Keratinocyte (primary cell): ENCODE measurements around the gene CUTA. TPM values are rescaled to one million over a fixed set of nuclear protein-coding genes. Genes with fewer than 3 reads are reported as not detected.

Source experiments
- DNase-seq: peaks from one replicate; pipeline ENCODE4 v3.0.0-alpha.2; 2011; ENCODE audit warnings: low read depth, missing footprints, low spot score
- FAIRE-seq: peaks from 2 replicates; lab custom pipeline; 2011; peaks lifted over from hg19 to GRCh38; lab: Jason Lieb, UNC
- H2AFZ ChIP-seq: 2 replicates; pipeline ENCODE4 v1.6.0; 2012; ENCODE audit warnings: low read length, control low read depth, inconsistent platforms; ENCODE audit not compliant: control insufficient read depth
- H3K27ac ChIP-seq: 2 replicates; pipeline ENCODE4 v1.5.1; 2011; ENCODE audit warnings: low read length; ENCODE audit not compliant: control insufficient read depth, insufficient read depth
- H3K27me3 ChIP-seq: 3 replicates; pipeline ENCODE4 v1.6.0; 2011; ENCODE audit warnings: low read length; ENCODE audit not compliant: control insufficient read depth, insufficient read depth; ENCODE audit errors: extremely low read depth
- H3K36me3 ChIP-seq, 2 experiments: 2 replicates in 1 of 2; 3 replicates in 1 of 2; pipeline ENCODE4 v1.5.1; 2011; ENCODE audit warnings: low read length in 2 of 2, mild to moderate bottlenecking in 1 of 2; ENCODE audit not compliant: control insufficient read depth in 2 of 2, insufficient read depth in 2 of 2; ENCODE audit errors: extremely low read depth in 1 of 2
- H3K4me1 ChIP-seq: 3 replicates; pipeline ENCODE4 v1.5.1; 2011; ENCODE audit warnings: low read length; ENCODE audit not compliant: control insufficient read depth, insufficient read depth; ENCODE audit errors: extremely low read depth
- H3K4me2 ChIP-seq: 3 replicates; pipeline ENCODE4 v1.6.0; 2011; ENCODE audit warnings: low read depth, low read length; ENCODE audit not compliant: control insufficient read depth, insufficient read depth; ENCODE audit errors: extremely low read depth
- H3K4me3 ChIP-seq, 3 experiments: fragments of 200-600 bp in 1 of 3; sonication (generic) in 1 of 3; 2 replicates in 2 of 3; 3 replicates in 1 of 3; pipeline ENCODE4 v1.5.1; 2011 to 2016; ENCODE audit warnings: low read length in 3 of 3, mild to moderate bottlenecking in 3 of 3, control low read depth in 2 of 3, inconsistent platforms in 1 of 3, low read depth in 1 of 3, mixed read lengths in 1 of 3, mixed run types in 1 of 3, moderate library complexity in 1 of 3; ENCODE audit not compliant: control insufficient read depth in 2 of 3, insufficient read depth in 2 of 3; ENCODE audit errors: extremely low read depth in 1 of 3
- H3K79me2 ChIP-seq: 2 replicates; pipeline ENCODE4 v1.6.0; 2012; ENCODE audit warnings: low read length; ENCODE audit not compliant: control insufficient read depth, insufficient read depth
- H3K9ac ChIP-seq: 3 replicates; pipeline ENCODE4 v1.6.0; 2011; ENCODE audit warnings: low read length; ENCODE audit not compliant: control insufficient read depth, insufficient read depth; ENCODE audit errors: extremely low read depth
- H3K9me1 ChIP-seq: 3 replicates; pipeline ENCODE4 v1.6.0; 2011; ENCODE audit warnings: low read length; ENCODE audit not compliant: control insufficient read depth, insufficient read depth; ENCODE audit errors: extremely low read depth
- H3K9me3 ChIP-seq: 2 replicates; pipeline ENCODE4 v1.5.1; 2012; ENCODE audit warnings: low read depth, low read length; ENCODE audit not compliant: control insufficient read depth
- H4K20me1 ChIP-seq: 3 replicates; pipeline ENCODE4 v1.6.0; 2011; ENCODE audit warnings: low read length; ENCODE audit not compliant: control insufficient read depth, insufficient read depth; ENCODE audit errors: extremely low read depth
- CTCF ChIP-seq, 3 experiments: IDR thresholded peaks in 1 of 3; conservative IDR thresholded peaks in 1 of 3; optimal IDR thresholded peaks in 1 of 3; 2 replicates in 2 of 3; 3 replicates in 1 of 3; pipeline versions ENCODE3 to v1.5.1; 2011; ENCODE audit warnings: low read length in 3 of 3, mild to moderate bottlenecking in 3 of 3, moderate library complexity in 2 of 3, control low read depth in 1 of 3, inconsistent platforms in 1 of 3; ENCODE audit not compliant: insufficient read depth in 2 of 3; ENCODE audit errors: extremely low read depth in 1 of 3
- EZH2 ChIP-seq: IDR thresholded peaks from one replicate; pipeline ENCODE4 v1.6.1; 2012; ENCODE audit warnings: inconsistent platforms, mild to moderate bottlenecking, low read length, moderate library complexity
- dilution Hi-C: fragments of 300-500 bp; cut with MboI; formaldehyde crosslinking; loops from one replicate; pipeline ENCODE4 v1.7.0; 2020; ENCODE audit warnings: low sequenced_read_pairs; ENCODE audit not compliant: extremely low pct_ligation_motif_present
- polyA plus RNA-seq, 5 experiments: library from polyadenylated mRNA; depleted of rRNA in 3 of 5; stranded (reverse) in 3 of 5; stranded (forward) in 1 of 5; unstranded in 1 of 5; fragments of >200 nt; gene quantifications; 1 replicate in 1 of 5; 2 replicates in 3 of 5; 3 replicates in 1 of 5; pipeline versions ENCODE4 v1.2.1 to v1.2.3, GENCODE V29; 2011 to 2012; ENCODE audit warnings: missing spikeins in 2 of 5, low read depth in 1 of 5, low replicate concordance in 1 of 5

Gene CUTA
- polyA plus RNA-seq, 1 donor (not counting 4 experiments of a cell fraction or from before 2014, with no cell fraction given), result 178 TPM

- H3K4me3 ChIP-seq, result no peak overlapping the region
- dilution Hi-C loops, result no loop called here
- TF ChIP-seq CTCF (optimal IDR thresholded peaks at IDR 0.05 in 1 of 3, IDR thresholded peaks at IDR 0.05 in 1 of 3, conservative IDR thresholded peaks at IDR 0.05 in 1 of 3; ENCODE audit: extremely low read depth in 1 of 3, insufficient read depth in 2 of 3, low read length in 3 of 3), result no peak
- TF ChIP-seq EZH2, result no peak
- H3K79me2 ChIP-seq, result peaks cover 24% of the 10 kb centered on the region
- FAIRE-seq (no peak), DNase-seq (no peak)
- H3K27me3 ChIP-seq, result no peaks in the 10 kb centered on the region
- H3K9ac ChIP-seq, result no peak overlapping the region
- H2AFZ ChIP-seq, result no peak overlapping the region
- H3K27ac ChIP-seq, result no peak overlapping the region
- no peaks in the 10 kb centered on the region for H3K9me1 ChIP-seq
- peaks cover 31% of the 10 kb centered on the region for H3K4me1 ChIP-seq
- H3K4me2 ChIP-seq, result no peak overlapping the region
- H3K9me3 ChIP-seq, result no peaks in the 10 kb centered on the region
- peaks cover 24 to 41% of the 10 kb centered on the region in 2 experiments for H3K36me3 ChIP-seq
- peaks cover 5% of the 10 kb centered on the region for H4K20me1 ChIP-seq
Observed at GRCh38 chr6:33413241-33414120, 4.4 kb downstream of the CUTA start.

GRCh38 chr6:33412140-33413009, 5.5 kb downstream of the CUTA start:
- H3K9me1 ChIP-seq, result no peaks in the 10 kb centered on the region
- no peak overlapping the region for H3K4me3 ChIP-seq
- H3K27ac ChIP-seq, result no peak overlapping the region
- H4K20me1 ChIP-seq, result peaks cover 5% of the 10 kb centered on the region
- dilution Hi-C loops, result no loop called here
- H3K9ac ChIP-seq, result no peak overlapping the region
- DNase-seq (no peak), FAIRE-seq (no peak)
- TF ChIP-seq EZH2 (no peak), CTCF (optimal IDR thresholded peaks at IDR 0.05 in 1 of 3, IDR thresholded peaks at IDR 0.05 in 1 of 3, conservative IDR thresholded peaks at IDR 0.05 in 1 of 3; ENCODE audit: extremely low read depth in 1 of 3, insufficient read depth in 2 of 3, low read length in 3 of 3) (no peak)
- no peak overlapping the region for H2AFZ ChIP-seq
- peaks cover 22% of the 10 kb centered on the region for H3K79me2 ChIP-seq
- peaks cover 29% of the 10 kb centered on the region for H3K4me1 ChIP-seq
- peaks cover 24 to 49% of the 10 kb centered on the region in 2 experiments for H3K36me3 ChIP-seq
- H3K27me3 ChIP-seq, result no peaks in the 10 kb centered on the region
- H3K4me2 ChIP-seq, result no peak overlapping the region
- H3K9me3 ChIP-seq, result no peaks in the 10 kb centered on the region
